ENCODE data around the gene BNIP5.

DNA sequence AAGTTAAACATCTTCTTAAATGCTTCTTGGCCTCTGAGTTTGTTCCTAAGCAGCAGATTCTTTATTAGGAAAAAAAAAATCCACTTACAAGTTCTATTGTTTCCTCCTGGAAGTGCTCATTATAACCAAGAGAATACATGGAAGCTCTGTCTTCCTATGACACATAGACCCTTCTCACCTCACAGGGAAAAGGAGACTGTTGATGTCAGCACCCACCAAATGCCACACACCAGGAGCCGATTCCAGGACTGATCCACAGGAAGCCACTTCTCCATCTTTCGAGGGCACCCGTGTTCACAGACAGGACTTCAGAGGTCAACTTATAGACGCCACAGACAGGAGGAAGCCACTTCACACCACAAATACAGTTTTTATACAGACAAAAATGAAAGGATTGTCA lies 13.4 kb upstream of the BNIP5 start:
- TF ChIP-seq, protein P1, sequence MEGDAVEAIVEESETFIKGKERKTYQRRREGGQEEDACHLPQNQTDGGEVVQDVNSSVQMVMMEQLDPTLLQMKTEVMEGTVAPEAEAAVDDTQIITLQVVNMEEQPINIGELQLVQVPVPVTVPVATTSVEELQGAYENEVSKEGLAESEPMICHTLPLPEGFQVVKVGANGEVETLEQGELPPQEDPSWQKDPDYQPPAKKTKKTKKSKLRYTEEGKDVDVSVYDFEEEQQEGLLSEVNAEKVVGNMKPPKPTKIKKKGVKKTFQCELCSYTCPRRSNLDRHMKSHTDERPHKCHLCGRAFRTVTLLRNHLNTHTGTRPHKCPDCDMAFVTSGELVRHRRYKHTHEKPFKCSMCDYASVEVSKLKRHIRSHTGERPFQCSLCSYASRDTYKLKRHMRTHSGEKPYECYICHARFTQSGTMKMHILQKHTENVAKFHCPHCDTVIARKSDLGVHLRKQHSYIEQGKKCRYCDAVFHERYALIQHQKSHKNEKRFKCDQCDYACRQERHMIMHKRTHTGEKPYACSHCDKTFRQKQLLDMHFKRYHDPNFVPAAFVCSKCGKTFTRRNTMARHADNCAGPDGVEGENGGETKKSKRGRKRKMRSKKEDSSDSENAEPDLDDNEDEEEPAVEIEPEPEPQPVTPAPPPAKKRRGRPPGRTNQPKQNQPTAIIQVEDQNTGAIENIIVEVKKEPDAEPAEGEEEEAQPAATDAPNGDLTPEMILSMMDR (conservative IDR thresholded peaks at IDR 0.05; ENCODE audit: low read length): no peak
- TF ChIP-seq EZH2phosphoT487 (IDR thresholded peaks at IDR 0.05; ENCODE audit: borderline replicate concordance, low read depth, low read length): no peak
